RWPE2 (cell line): Measurements from ENCODE around the gene IRF6.

Experiments
- ATAC-seq: fragments of 200-7000 bp; cut with Tn5 transposase; 3 replicates; pipeline ENCODE4 v1.9.1; 2021; ENCODE audit warnings: low read depth
- DNase-seq: peaks from one replicate; pipeline ENCODE4 v3.0.0-alpha.2; 2020; ENCODE audit warnings: low spot score
- H3K27ac ChIP-seq: fragments of 450-650 bp; 2 replicates; pipeline ENCODE4 v1.5.1; 2017; ENCODE audit warnings: mild to moderate bottlenecking; ENCODE audit not compliant: poor library complexity, severe bottlenecking
- H3K27me3 ChIP-seq: fragments of 250-450 bp; sonication (Bioruptor Pico); 2 replicates; pipeline ENCODE4 v1.5.1; 2021; ENCODE audit warnings: mild to moderate bottlenecking, moderate library complexity; ENCODE audit not compliant: insufficient read depth, poor library complexity, severe bottlenecking
- H3K36me3 ChIP-seq: fragments of 250-450 bp; sonication (Bioruptor Pico); 2 replicates; pipeline ENCODE4 v1.5.1; 2020; ENCODE audit warnings: low read depth, mild to moderate bottlenecking, moderate library complexity
- H3K4me1 ChIP-seq: fragments of 250-450 bp; sonication (Bioruptor Pico); 2 replicates; pipeline ENCODE4 v1.5.1; 2021; ENCODE audit warnings: mild to moderate bottlenecking, moderate library complexity; ENCODE audit not compliant: insufficient read depth, poor library complexity, severe bottlenecking
- H3K4me3 ChIP-seq: fragments of 250-450 bp; sonication (Bioruptor Pico); 2 replicates; pipeline ENCODE4 v1.5.1; 2021; ENCODE audit warnings: mild to moderate bottlenecking, moderate library complexity; ENCODE audit not compliant: severe bottlenecking
- H3K9me3 ChIP-seq: fragments of 250-450 bp; sonication (Bioruptor Pico); 2 replicates; pipeline ENCODE4 v1.5.1; 2021; ENCODE audit warnings: mild to moderate bottlenecking, moderate library complexity; ENCODE audit not compliant: severe bottlenecking
- TF ChIP-seq, protein P1 (sequence below): fragments of 450-650 bp; IDR thresholded peaks from one replicate; pipeline ENCODE4 v1.5.1; 2017; ENCODE audit warnings: mild to moderate bottlenecking, moderate library complexity; ENCODE audit not compliant: poor library complexity, severe bottlenecking

Gene IRF6

DNA sequence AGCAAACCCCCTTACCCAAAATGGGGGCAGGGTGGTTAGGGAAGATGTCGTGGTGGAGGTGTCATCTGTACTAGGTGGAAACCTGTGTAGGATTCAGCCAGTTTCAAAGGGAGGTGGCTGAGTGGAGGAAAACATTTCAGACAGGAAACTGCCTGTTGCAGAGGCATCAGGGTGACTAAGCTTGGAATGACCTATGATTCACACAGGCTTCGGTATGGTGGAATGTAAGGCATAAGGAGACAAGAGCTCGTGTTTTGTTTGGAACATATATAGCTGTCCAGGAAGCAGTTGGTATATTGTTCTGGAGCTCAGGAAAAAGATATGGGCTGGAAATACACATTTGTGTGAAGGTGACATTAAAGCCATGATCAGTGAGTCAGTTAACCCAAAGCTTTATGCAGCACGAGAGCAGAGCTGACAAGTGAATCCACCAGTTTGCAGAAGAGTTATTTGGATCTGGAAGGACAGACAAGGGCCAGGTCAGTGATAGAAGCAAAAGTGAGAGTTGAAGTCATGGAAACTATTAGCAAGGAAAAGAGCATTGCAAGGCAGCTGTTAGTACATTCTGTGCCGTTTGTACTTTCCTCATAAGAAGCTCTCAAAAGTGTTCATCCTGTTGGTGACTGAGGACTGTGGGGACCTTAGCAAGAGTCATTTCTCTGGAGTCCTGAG lies 34.1 kb upstream of the IRF6 start:
- Histone ChIP-seq H3K4me1 (peaks cover 14% of the 10 kb centered on the region), H3K4me3 (no peak overlapping the region), H3K9me3 (no peaks in the 10 kb centered on the region), H3K36me3 (peaks cover 55% of the 10 kb centered on the region), H3K27me3 (no peaks in the 10 kb centered on the region), H3K27ac (peak overlapping the region; percentile 89)
- DNase-seq (no peak), ATAC-seq (peak; percentile 99)
- TF ChIP-seq, protein P1, sequence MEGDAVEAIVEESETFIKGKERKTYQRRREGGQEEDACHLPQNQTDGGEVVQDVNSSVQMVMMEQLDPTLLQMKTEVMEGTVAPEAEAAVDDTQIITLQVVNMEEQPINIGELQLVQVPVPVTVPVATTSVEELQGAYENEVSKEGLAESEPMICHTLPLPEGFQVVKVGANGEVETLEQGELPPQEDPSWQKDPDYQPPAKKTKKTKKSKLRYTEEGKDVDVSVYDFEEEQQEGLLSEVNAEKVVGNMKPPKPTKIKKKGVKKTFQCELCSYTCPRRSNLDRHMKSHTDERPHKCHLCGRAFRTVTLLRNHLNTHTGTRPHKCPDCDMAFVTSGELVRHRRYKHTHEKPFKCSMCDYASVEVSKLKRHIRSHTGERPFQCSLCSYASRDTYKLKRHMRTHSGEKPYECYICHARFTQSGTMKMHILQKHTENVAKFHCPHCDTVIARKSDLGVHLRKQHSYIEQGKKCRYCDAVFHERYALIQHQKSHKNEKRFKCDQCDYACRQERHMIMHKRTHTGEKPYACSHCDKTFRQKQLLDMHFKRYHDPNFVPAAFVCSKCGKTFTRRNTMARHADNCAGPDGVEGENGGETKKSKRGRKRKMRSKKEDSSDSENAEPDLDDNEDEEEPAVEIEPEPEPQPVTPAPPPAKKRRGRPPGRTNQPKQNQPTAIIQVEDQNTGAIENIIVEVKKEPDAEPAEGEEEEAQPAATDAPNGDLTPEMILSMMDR, result no peak

DNA sequence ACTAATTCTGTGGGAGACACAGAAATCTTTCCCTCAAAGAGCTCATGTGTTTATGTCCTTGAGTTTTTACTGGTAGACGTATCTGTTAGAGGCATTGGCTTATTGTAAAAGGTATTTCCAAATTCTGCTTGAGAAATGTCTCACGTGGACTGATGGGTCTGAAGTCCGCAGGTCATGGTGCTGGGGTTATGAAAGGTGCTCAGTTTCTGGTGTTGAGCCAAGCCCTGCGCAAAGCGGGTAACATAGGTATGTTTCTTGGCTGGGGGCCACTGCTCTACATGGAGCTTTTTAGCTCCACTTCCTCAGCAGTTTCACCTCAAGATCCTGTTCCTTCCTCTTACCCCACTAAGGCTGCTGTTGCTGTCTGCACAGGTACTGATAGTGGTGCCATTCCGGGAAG lies 32.6 kb upstream of the IRF6 start:
- peaks cover 55% of the 10 kb centered on the region for H3K36me3 ChIP-seq
- TF ChIP-seq, protein P1, result no peak
- no peaks in the 10 kb centered on the region for H3K27me3 ChIP-seq
- peaks cover 14% of the 10 kb centered on the region for H3K4me1 ChIP-seq
- peak overlapping the region; percentile 89 for H3K27ac ChIP-seq
- ATAC-seq, result no peak
- H3K4me3 ChIP-seq, result no peak overlapping the region
- no peak for DNase-seq
- H3K9me3 ChIP-seq, result no peaks in the 10 kb centered on the region

DNA sequence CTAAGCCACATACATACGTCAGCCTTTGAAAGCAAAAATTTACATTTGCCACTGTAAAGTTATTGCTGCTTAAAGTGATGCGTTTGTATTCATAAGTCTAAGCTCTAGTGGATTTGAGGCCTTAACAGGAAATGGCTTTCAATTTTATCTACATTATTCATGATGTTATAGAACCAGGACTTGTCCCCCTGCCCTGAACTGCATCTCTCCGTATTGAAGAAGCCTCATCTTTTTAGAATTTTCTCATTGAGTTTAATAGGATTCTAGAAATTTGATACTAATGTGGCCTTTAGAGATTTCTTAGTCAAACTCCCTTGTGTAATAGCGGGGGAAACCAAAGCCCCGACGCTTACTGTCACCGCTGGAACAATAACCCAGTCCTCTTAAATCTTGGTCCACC lies 31.7 kb upstream of the IRF6 start:
- Histone ChIP-seq H3K27ac (no peak overlapping the region), H3K36me3 (peaks cover 54% of the 10 kb centered on the region), H3K4me1 (peaks cover 14% of the 10 kb centered on the region), H3K27me3 (no peaks in the 10 kb centered on the region), H3K9me3 (no peaks in the 10 kb centered on the region), H3K4me3 (no peak overlapping the region)
- ATAC-seq (no peak), DNase-seq (no peak)
- TF ChIP-seq, protein P1, result no peak

DNA sequence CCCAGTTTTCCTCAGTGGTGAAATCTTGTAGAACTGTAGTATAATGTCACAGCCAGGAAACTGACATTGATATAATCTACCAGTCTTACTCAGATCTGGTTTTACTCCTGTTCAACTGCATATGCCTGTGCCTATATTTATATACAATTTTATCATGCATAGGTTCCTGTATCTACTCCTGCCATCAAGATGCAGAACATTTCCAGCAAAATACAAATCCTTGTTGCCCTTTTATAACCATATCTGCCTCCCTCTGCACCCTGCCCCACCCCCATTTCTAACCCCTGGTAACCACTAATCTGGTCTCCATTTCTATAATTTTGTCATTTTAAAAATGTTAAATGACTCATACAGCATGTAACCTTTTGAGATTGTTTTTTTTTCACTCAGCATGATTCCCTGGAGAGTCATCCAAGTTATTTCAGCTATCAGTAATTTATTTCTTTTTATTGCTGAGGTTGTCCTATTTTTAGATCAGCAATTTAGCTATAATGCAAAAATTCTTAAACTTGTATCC lies 29.9 kb upstream of the IRF6 start:
- H3K4me3 ChIP-seq, result no peak overlapping the region
- peaks cover 46% of the 10 kb centered on the region for H3K36me3 ChIP-seq
- no peaks in the 10 kb centered on the region for H3K9me3 ChIP-seq
- H3K27me3 ChIP-seq, result no peaks in the 10 kb centered on the region
- no peak overlapping the region for H3K27ac ChIP-seq
- peaks cover 14% of the 10 kb centered on the region for H3K4me1 ChIP-seq
- TF ChIP-seq, protein P1, result no peak
- ATAC-seq, result no peak
- no peak for DNase-seq

DNA sequence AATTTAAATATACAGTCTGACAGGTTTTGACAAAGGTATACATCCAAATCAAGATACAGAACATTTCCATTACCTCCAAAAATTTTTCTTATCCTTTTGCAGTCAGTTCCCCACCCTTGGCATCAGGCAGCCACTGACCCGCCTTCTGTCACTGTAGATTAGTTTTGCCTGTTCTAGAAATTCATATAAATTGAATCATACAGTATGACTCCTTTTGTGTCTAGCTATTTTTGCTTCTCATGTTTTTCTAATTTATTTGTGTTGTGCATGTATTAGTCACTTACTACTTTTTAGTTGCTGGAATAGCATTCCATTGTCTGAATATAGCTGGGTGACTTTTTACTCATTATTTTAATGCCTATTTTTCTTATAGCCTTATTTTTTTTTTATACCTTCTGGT lies 25.7 kb upstream of the IRF6 start:
- H3K27me3 ChIP-seq, result no peaks in the 10 kb centered on the region
- peaks cover 5% of the 10 kb centered on the region for H3K4me1 ChIP-seq
- H3K9me3 ChIP-seq, result no peaks in the 10 kb centered on the region
- no peak overlapping the region for H3K4me3 ChIP-seq
- peaks cover 27% of the 10 kb centered on the region for H3K36me3 ChIP-seq
- DNase-seq (no peak), ATAC-seq (no peak)
- no peak overlapping the region for H3K27ac ChIP-seq
- TF ChIP-seq, protein P1, result no peak
